ENCODE measurements around the gene XRCC4.

DNA sequence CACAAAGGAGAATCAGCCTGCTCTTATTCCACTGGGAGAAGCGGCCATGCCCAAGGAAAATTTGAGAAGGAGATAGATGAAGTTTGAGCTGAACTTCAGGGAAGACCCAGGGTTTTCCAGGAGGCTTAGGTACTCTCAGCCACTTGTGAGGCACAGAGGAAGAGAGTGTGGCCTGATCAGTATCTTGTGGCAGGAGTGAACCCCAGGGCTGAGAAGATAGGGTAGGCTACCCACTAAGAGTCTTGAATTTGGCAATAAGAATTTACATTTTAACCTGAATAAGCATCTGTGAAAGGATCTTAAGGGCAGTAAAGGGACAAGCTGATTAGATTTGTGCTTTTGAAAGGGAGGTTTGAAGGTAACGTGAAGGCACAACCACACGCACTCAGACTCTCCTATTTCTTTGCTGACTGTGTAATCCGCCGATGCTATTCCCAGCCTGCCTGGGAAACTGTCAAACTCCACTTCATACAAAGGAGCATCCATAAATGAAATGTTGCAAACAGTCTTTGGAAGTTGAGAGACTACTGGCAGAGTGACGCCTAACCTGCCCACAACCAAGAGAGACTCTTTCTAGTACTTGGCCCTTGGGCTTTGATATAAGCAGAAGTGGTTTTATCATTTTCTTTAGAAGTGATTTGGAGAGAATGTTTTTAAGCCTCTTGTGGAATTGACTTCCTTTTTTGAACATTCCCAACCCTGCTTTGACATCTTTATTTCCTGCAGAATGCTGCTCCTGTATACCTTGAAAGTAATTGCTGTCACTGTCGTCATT lies 286.0 kb downstream of the XRCC4 start:
- TF ChIP-seq, protein P1, sequence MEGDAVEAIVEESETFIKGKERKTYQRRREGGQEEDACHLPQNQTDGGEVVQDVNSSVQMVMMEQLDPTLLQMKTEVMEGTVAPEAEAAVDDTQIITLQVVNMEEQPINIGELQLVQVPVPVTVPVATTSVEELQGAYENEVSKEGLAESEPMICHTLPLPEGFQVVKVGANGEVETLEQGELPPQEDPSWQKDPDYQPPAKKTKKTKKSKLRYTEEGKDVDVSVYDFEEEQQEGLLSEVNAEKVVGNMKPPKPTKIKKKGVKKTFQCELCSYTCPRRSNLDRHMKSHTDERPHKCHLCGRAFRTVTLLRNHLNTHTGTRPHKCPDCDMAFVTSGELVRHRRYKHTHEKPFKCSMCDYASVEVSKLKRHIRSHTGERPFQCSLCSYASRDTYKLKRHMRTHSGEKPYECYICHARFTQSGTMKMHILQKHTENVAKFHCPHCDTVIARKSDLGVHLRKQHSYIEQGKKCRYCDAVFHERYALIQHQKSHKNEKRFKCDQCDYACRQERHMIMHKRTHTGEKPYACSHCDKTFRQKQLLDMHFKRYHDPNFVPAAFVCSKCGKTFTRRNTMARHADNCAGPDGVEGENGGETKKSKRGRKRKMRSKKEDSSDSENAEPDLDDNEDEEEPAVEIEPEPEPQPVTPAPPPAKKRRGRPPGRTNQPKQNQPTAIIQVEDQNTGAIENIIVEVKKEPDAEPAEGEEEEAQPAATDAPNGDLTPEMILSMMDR (IDR thresholded peaks at IDR 0.05 in 2 of 3, conservative IDR thresholded peaks at IDR 0.05 in 1 of 3; ENCODE audit: insufficient read depth in 2 of 3, low read depth in 1 of 3, low read length in 3 of 3), result no peak
- no peak for TF ChIP-seq TBL1XR1 (IDR thresholded peaks at IDR 0.05; ENCODE audit: low read length in 2 of 2)
- TF ChIP-seq ZNF75A (CRISPR knock-in tag; IDR thresholded peaks at IDR 0.05), result no peak
- no peak for TF ChIP-seq ZEB2 (IDR thresholded peaks at IDR 0.05)
- TF ChIP-seq HNRNPL (IDR thresholded peaks at IDR 0.05; ENCODE audit: low read depth, low read length), result no peak
- no peak for TF ChIP-seq MBD2 (IDR thresholded peaks at IDR 0.05; ENCODE audit: borderline replicate concordance, low read depth)
- no peak for TF ChIP-seq ZNF263 (CRISPR knock-in tag; IDR thresholded peaks at IDR 0.05; ENCODE audit: borderline replicate concordance)
- TF ChIP-seq ZNF707 (CRISPR knock-in tag; conservative IDR thresholded peaks at IDR 0.05), result no peak
- TF ChIP-seq, protein P2, sequence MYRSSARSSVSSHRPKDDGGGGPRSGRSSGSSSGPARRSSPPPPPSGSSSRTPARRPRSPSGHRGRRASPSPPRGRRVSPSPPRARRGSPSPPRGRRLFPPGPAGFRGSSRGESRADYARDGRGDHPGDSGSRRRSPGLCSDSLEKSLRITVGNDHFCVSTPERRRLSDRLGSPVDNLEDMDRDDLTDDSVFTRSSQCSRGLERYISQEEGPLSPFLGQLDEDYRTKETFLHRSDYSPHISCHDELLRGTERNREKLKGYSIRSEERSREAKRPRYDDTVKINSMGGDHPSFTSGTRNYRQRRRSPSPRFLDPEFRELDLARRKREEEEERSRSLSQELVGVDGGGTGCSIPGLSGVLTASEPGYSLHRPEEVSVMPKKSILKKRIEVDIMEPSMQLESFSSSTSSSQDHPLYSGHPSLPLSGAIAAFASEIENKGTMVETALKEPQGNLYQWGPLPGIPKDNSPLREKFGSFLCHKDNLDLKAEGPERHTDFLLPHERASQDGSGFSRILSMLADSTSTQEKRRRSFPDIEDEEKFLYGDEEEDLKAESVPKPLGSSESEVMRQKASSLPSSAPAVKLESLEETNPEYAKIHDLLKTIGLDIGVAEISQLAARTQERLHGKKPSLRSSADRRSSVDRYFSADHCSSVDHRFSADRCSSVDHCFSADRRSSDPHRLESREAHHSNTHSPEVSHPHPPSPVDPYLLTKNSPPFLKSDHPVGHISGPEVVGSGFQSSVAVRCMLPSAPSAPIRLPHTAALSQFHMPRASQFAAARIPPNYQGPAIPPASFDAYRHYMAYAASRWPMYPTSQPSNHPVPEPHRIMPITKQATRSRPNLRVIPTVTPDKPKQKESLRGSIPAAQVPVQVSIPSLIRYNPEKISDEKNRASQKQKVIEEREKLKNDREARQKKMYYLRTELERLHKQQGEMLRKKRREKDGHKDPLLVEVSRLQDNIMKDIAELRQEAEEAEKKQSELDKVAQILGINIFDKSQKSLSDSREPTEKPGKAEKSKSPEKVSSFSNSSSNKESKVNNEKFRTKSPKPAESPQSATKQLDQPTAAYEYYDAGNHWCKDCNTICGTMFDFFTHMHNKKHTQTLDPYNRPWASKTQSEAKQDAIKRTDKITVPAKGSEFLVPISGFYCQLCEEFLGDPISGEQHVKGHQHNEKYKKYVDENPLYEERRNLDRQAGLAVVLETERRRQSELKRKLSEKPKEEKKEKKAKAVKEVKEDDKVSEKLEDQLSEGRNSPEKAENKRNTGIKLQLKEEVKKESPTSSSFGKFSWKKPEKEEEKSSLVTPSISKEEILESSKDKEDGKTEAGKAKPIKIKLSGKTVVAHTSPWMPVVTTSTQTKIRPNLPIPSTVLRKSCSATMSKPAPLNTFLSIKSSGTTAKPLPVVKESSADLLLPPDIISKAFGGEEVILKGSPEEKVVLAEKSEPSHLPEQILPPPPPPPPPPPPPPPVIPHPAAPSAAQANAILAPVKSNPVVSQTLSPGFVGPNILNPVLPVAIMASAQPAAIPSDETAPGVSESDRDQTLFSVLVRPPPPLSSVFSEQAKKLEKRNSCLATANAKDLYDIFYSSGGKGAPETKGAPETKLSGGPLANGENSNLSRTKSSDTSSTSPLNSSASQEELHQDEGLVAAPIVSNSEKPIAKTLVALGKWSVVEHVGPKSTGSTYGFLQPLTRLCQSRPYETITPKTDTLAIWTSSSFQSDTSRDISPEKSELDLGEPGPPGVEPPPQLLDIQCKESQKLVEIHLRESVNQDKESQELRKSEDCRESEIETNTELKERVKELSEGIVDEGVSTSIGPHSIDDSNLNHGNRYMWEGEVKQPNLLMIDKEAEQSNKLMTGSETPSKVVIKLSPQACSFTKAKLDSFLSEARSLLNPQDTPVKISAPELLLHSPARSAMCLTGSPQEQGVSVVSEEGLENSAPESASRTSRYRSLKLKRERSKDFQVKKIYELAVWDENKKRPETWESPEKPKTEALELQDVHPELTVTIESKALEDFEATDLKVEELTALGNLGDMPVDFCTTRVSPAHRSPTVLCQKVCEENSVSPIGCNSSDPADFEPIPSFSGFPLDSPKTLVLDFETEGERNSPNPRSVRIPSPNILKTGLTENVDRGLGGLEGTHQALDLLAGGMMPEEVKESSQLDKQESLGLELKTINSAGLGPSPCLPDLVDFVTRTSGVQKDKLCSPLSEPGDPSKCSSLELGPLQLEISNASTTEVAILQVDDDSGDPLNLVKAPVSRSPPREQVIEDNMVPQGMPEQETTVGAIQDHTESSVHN (IDR thresholded peaks at IDR 0.05; ENCODE audit: borderline replicate concordance in 1 of 2, low read depth in 1 of 2), result no peak
- TF ChIP-seq, protein P3, sequence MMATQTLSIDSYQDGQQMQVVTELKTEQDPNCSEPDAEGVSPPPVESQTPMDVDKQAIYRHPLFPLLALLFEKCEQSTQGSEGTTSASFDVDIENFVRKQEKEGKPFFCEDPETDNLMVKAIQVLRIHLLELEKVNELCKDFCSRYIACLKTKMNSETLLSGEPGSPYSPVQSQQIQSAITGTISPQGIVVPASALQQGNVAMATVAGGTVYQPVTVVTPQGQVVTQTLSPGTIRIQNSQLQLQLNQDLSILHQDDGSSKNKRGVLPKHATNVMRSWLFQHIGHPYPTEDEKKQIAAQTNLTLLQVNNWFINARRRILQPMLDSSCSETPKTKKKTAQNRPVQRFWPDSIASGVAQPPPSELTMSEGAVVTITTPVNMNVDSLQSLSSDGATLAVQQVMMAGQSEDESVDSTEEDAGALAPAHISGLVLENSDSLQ (IDR thresholded peaks at IDR 0.05), result no peak
